IPS DF 4.7 (cell line): ENCODE data around the gene SPOCK1.

Experiments used
- DNase-seq: peaks from one replicate; pipeline ENCODE4 v3.0.0-alpha.2; 2013; ENCODE audit warnings: low spot score; ENCODE audit errors: extremely low read depth

Gene SPOCK1

GRCh38 chr5:137158691-137159090 is 340.4 kb downstream of the SPOCK1 start:
- DNase-seq: no peak

DNA sequence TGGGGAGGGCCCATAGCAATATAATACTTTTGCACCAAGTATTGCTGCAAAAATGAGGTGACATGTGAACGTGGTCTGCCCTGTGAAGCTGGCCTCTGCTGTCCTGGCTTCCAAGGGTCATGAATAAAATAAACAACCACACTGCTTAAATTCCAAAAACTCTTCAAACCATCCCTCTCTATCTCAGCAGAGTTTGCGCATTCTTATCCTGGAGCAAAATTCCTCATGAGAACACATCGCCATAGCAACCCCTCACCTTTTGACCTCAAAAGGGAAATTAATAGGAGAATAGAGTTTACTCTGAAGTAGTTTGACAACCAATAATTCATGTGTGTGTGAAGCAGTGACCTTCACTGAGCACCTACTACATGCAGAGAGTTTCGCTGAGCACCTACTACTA is 342.9 kb downstream of the SPOCK1 start:
- DNase-seq: no peak

DNA sequence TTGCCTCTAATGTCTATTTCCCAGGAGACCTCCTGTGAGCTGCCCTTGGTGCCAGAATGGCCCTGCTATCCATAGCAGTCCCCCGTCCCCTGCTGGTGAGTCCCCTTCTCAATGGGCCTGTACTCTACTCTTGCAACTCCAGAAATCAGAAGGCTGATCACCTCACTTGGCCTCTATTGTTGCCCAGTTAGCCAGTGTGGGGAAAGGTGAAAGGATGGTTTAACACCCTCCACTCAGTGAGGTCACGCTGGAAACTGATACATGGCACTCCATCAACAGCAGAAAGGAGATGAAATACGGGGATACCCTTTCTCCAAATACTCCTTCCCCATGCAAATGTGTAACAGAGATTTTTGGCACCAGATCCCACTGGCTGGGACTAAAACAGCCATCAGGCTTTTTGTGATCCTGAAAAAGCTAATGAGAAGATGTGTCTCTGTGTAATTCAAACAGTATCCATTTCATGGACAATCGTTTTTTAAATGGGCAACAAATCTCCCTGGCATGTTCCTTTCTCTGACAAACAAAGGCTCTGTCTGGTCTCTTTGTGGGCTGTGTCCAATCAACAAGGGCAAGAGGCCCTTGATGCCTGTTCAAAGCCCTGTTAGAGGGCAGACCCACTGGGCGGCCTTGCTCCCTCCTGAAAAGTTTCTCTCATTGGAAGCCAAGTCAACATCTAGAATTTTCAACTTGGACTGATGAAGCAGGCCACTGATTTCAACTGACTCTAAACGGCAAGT is 343.7 kb downstream of the SPOCK1 start:
- no peak for DNase-seq

- no peak for DNase-seq
Measured at GRCh38 chr5:137152616-137153015, 346.5 kb downstream of the SPOCK1 start.

GRCh38 chr5:137148655-137149054 is 350.5 kb downstream of the SPOCK1 start:
- DNase-seq: no peak

GRCh38 chr5:137148159-137148558 is 351.0 kb downstream of the SPOCK1 start:
- no peak for DNase-seq

- no peak for DNase-seq
Measured at GRCh38 chr5:137147346-137147745, 351.8 kb downstream of the SPOCK1 start.

- DNase-seq: no peak
Measured at GRCh38 chr5:137146402-137146890, 352.7 kb downstream of the SPOCK1 start.

DNA sequence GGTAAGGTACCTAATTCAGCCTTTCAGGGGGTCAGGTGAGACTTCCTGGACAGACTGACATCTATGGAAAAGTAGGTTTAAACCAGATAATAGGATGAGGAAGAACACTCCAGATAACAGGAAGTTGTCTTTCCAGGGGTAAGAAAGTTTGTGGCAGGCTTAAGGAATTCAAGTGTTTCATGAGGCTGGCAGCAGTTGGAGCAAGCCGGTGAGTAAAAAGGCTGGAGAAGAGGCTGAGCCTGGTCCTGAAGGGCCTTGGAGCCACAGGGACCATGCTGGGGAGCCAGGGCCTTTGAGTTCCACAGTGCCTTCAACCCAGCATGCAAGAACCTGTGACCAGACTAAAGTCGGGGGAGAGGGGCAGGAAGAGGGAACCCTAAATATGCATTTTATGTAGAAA is 353.4 kb downstream of the SPOCK1 start:
- DNase-seq: no peak

DNA sequence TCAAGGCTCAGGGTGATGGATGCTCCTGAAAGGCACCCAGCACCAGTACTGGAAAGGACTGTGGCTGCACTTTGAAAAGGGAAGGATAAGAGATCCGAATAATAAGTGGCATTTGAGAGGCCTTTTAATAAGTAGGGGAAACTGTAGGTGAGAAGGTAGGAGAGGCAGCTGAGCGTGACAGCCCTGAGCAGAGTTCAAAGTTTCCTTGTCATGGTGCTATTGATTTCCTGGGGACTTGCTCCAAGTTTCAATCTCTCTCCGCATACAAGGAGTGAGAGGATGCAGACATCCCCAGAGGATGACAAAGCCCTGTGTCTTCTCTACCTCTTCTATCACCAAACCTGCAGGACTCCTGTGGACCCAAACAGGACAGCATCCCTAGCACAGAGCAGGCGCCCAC is 354.5 kb downstream of the SPOCK1 start:
- no peak for DNase-seq

GRCh38 chr5:137142764-137143605 is 356.1 kb downstream of the SPOCK1 start:
- no peak for DNase-seq

- no peak for DNase-seq
Measured at GRCh38 chr5:137142346-137142745, 356.8 kb downstream of the SPOCK1 start.

DNA sequence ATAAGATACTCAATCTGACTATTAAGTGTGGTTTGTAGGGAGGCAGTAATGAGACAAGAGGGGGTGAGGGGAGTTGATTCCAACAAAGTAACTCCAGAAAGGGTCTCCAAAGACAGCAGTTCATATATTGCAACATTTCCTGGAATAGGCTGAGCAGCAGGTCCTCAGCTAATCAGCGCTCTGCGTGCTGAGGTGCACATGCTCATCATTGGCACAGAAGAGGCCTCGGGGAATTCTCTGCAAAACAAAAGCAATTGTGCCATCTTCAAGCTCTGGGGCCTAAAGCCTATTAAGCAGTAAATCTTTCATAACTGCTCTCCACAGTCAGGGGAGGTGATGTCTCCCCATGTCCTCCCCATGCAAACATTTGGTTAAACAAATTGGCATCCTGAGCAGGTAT is 357.3 kb downstream of the SPOCK1 start:
- DNase-seq: no peak

DNA sequence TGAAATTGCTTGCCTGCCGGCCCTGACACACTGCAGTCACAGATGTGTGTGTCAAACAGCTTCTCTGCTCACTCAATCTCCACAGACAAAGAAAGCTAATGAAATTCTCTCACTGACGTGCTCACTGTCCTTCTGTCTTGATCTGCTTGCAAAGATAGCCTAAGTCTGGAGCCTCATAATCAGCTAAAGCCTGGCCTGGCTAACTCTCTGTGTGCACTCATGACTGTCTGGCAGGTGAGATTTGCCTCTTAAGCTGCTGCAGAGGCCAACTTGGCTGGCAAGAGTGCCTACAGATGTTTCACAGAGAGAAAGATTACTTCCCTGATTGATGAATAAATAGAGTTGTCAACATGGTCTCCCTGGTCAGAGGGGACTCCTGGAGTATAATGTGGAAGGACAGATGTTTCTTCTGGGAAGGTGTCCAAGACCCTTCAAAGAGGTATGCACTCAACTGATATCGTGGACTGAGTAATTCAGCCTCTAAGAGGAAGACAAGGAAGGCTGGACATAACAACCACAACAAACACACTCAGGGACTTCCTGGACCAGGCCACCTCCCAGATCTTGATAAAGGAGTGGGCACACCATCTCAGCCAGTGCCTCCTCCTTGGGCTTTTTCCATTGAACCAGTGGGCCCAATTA is 362.0 kb downstream of the SPOCK1 start:
- no peak for DNase-seq

GRCh38 chr5:137134920-137135532 is 364.1 kb downstream of the SPOCK1 start:
- no peak for DNase-seq

- no peak for DNase-seq
Measured at GRCh38 chr5:137129886-137130680, 369.0 kb downstream of the SPOCK1 start.

DNA sequence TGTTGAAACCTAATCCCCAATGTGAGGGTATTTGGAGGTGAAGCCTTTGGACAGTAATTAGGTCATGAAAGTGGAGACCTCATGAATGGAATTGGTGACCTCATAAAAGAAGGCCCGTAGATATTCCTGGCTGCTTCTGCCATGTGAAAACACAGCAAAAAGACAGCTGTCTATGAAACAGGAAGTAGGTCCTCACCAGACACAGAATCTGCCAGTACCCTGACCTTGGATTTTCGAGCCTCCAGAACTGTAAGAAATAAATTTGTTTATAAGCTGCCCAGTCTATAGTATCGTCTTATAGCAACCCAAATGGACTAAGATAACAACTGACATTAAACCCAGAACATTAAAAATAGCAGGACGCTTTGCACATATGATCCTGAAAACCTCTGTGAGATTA is 371.1 kb downstream of the SPOCK1 start:
- no peak for DNase-seq

DNA sequence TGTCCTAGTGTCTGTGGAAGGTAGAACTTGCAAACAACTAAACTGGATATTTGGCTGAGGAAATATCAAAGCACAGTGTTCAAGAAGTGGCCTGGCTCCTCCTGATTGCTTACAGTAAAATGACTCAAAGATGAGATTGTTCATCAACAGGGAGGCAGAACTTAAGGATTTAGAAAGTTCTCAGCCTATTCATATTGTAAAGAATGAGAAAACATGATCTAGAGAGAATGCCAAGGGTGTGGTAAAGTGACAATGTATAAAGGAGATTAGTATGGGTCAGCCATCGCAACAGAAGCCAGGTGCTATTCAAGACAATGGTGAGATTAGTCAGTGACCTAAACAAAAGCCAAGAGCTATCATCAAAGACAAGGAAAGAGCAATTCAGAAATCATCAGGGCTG is 372.3 kb downstream of the SPOCK1 start:
- no peak for DNase-seq

DNA sequence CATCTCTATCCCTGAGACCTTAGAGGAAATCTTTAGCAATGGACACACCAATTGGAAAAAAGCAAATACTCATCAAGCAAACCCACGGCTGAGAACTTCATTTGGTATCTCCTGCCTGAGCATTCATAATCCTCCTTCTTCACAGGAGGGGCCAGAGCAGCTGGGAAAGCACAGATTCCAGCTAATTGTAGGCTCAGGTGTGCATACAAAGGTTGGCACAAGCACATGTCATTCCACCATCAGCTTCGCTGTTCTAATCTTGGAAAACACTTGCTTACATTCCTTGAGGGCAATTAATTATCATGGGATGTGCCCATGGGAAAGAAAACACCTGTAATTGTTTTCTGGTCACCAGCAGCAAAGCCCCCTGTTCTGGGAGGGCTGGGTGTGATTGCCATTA is 376.6 kb downstream of the SPOCK1 start:
- DNase-seq: no peak

- DNase-seq: no peak
Measured at GRCh38 chr5:137122075-137122474, 377.1 kb downstream of the SPOCK1 start.

GRCh38 chr5:137119321-137119720 is 379.8 kb downstream of the SPOCK1 start:
- DNase-seq: no peak
